ENCODE measurements around the gene GOLIM4. TPM values are rescaled to one million over a fixed set of nuclear protein-coding genes. Genes with fewer than 3 reads are reported as not detected.
"Not testable (repeated sequence)": the region's sequence is repeated elsewhere in the genome, so short reads cannot be mapped to it uniquely, and the experiment has no call there.

GOLIM4 gene
- total RNA-seq, 1 donor from 2014 or later: 3.4 TPM

DNA sequence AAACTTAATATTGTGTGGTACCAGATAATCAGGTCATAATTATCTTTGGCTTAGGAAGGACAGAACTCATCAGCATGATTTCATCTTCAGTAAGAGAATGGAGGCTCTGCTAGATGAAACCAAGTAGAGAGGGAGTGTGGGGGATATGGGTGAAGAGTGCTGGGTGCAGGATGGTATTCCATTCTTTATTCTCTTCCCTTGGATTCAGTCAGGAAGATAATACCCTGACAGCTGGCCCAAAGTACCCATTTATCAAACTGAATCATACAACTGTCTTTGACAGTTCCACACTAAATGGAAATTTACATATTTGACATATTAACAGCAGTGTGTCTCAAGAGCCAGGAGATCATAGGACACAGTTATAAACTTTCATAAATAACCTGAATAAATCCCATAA is 44.7 kb downstream of the GOLIM4 start:
- intact Hi-C loops (cut with micrococcal nuclease): no loop called here

DNA sequence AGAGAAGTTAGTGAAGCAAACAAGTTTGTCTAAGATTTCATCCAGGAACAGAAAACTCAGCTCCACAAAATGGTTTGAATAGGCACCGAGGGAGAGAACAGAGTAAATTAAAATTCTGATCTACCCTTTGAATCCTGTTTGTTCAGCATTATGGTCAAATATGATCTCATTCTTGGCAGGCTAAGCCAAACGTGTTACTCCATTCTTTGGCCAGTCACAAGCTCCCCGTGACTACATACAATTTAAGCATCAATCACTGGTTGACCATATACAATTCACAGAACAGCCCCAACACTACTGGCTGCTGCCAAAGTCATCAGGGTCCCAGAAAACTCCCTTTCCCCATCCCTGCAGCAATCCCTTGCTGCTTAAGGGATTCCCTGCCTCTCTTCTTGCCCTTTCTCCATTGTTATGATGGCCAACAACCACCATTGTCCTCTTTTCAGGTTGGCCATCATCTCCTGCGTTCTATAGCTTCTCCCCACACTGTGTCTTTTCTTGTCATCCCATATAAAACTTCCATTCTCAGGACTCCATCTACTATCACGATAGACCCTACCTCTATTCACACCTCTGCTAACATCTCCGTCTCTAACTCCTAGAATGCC is 46.3 kb downstream of the GOLIM4 start:
- intact Hi-C loops (cut with micrococcal nuclease): no loop called here

DNA sequence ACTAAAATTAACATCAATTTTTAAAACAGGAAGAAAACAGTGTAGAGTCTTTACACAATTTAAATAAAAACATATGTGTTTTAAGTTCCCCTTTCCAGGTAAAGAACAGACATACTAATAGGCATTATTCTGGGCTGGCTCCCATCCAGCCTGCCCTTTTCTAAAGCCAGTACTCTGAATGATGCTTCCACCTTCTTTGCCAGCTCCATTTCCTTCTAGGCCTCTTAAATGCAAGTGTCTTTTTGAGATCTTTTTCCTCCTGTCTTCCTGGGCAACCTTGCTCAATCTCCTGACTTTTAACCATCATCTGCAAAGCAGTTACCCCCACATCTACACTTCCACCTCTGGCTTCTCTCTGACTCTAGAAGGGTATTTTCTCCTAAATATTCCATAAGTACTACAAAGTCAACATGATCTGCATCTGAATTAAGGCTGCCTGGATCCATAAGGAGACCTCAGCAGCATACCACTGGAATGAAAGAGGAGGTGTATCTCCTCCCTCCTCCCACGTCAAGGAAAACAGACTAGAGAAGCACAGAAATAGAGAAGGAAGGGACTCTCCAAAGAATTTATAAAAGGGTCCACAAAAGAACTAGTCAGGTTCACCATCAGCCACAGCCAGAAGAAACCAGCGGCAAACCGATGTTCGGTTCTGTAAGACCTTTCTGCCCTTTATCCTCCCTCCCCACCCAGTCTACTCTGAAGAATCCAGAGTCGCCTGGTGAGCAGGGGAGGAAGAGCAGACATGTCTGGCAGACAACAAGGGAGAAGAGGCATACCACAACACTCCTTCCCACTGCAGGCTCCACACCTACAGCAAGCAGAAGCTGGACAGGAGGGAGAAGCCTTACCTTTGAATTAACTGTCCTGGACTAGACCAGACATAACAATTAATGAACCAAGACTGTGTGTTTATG is 47.1 kb downstream of the GOLIM4 start:
- intact Hi-C loops (cut with micrococcal nuclease): no loop called here

DNA sequence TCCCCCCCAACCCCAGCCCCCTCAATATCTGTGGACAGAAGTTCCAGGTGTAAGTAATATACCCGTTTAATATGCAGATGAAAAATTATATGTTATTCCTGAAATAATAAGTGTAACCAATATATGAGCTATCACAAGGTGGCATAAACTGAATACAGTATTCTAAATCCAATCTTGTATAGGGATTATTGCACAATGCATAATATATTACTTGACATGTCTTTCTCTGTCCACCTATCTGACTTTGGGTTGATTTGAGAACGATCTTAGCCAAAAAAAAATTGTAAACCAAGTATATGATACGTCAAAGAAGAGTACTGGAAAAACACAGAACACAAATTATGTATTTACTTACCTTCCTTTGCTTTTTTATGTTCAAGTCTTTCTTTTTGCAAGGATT is 47.8 kb downstream of the GOLIM4 start:
- intact Hi-C loops (cut with micrococcal nuclease): loop anchor here (1.0 to 2.0 kb wide), 5 partner anchors 47 to 799 kb away; partner anchors contain the start of gene GOLIM4

DNA sequence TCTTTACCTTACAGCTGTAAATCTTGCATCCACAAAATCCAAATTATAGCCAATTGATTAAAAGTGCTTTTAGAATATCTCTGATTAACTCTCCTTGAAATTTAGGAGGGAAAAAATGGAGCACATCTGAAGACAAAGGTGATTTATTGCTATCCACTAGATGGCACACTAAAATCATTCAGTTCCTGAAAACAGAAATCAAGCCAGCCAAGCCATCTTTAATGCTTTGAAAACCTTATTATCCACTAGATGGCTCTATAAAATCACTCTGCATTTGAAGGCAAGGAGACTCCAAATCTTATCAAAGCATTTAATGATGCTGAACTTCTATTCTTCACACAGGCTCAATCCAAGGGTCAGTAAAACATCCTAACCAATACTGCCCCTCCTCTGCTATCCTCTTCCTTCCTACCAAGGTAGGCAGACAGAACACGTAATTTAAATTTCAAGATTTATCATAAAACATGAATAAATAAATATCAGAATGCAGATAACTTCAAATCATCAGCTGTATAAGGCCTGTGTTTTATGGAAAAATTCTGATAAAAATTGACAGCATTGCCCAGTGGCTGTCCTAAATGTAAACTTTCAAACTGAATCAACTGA is 48.4 kb downstream of the GOLIM4 start:
- intact Hi-C loops (cut with micrococcal nuclease): loop anchor here (1.0 to 2.0 kb wide), 5 partner anchors 48 to 800 kb away; partner anchors contain the start of gene GOLIM4

DNA sequence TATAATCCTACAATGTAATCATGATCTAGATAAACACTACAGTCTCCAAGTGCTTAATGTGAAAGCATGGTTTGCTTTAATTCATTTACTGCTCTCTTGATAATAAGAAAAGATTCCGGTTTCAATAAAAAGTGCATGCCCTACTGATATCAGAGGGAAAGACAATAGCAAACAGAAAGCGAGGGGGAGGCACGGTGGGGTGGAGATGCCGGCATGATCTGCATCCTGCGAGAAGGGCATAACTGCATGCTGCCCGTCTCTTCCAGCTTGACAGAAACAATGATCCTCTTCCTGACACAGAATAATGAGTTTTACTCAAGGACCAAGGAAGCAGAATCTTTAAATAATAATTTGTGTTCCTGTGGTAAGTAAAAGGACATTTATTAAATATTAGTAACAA is 51.7 kb downstream of the GOLIM4 start:
- intact Hi-C loops (cut with micrococcal nuclease): no loop called here

DNA sequence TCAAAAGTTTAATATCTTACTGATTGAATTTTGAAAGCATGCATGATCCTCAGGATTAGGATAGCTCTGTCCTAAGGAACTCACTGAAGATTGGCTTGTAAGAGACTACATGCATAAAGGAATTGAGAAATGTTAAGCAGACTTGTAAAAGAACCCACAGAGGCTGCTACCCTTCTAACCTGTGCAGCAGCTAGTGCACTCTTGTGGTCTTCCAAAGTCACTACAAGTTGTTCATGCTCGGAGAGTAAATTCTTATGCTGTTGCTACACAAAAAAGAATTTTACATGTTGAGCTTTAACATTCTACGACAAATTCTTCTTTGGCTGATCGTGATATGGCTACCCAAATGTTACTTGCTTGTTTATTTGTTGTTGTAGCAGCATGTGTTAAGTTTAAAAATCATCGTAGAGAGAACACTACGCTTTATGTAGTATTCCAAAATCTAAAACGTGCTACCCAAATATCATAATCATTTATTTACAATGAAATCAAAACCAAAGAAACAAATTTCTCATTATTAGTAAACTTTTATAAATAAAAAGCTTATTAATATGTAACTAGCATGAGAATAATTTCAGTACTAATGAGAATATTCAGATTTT is 55.0 kb downstream of the GOLIM4 start:
- intact Hi-C loops (cut with micrococcal nuclease): loop anchor here (1.0 kb wide), 1 partner anchor 112 kb away; no protein-coding TSS in a partner anchor

DNA sequence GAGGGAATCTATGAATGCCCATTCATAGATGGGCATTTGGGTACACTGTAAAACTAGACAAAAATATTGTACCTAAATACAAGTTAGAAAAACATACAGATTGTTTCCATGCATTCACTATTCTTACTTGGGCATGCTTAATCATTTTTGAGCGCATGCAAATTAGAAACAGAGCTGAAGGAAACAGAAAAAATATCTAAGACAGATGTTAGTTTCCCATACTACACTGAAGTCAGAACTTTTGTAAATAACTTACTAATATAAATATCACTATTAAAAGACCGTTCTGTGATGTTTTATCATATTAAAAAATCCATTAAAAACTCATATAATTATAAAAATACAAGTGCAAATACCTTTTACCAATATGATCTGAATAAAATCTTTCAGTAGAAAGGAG is 58.7 kb downstream of the GOLIM4 start:
- intact Hi-C loops (cut with micrococcal nuclease): no loop called here

DNA sequence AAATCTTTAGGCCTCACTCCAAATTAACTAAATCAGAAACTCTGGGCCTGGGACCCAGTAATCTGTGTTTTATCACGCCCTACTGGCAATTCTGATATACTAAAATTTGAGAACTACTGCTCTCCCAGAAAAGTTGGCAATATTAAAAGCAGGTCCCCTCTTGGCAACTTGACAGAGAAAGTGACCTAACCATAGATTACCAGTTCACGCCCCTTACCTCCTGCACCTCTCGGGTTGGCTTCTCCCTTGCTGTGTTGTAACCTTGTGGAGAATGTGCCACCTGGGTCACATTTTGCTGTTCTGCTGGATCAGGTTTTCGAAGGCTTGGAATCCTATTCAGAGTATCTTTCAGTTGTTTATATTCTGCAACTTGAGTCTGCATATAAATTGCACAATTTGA is 59.1 kb downstream of the GOLIM4 start:
- intact Hi-C loops (cut with micrococcal nuclease): no loop called here

DNA sequence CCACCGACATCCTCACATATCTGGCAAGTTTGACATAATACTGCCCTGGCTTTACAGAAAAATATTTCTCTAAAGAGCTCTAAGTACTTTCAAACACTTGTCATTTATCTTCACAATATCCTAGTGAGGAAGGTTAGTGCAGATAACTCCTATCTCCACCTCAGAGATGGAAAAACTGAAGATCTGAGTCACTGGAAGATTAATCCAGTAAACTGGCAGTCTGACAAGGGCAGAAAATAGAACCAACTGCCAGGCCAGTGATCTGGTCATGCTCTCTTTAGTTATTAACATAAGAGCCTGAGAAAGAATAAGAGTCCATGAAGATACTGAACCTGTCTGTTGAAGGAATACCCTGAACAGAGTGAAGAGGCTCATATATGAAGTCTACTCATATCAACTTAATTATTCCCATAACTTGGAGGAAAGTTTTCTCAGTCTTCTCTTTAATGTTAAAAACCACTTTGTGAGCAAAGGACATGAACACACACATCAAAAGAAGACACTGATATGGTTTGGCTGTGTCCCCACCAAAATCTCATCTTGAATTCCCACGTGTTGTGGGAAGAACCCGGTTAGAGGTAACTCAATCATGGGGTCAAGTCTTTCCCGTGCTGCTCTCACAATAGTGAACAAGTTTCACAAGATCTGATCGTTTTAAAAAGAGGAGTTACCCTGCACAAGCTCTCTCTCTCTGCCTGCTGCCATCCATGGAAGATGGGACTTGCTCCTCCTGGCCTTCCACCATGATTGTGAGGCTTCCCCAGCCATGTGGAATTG is 61.4 kb downstream of the GOLIM4 start:
- intact Hi-C loops (cut with micrococcal nuclease): no loop called here

DNA sequence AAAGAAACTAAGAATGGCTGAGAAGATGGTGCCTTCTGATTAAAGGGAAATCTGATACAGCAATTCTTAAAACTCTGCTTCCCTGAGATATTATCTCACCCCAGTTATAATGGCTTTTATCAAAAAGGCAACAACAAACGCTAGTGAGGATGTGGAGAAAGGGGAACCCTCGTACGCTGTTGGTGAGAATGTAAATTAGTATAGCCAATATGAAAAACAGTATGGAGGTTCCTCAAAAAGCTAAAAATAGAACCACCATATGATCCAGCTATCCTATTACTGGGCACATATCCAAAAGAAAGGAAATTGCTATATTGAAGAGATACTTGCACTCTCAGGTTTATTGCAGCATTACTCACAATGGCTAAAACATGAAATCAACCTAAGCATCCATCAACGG is 65.1 kb downstream of the GOLIM4 start:
- intact Hi-C loops (cut with micrococcal nuclease): no loop called here

DNA sequence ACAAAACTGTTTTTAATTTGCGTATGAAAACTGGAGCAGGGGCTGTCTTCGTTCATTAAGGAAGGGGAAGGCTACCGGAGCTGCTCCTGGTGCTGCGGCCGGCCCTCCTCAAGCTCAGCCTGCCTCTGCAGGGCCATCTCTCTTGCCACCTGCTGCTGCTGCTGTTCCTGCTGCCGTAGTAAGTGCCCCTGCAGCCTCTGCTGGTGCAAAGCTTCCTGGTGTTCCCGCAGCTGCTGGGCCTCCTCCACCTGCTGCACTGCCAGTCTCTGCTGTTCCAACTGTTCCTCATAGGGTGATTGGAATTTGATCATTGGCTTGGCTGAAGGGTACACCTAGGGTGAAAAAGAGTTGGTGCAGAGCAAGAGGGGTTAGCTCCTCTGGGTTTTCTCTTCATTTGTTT is 66.0 kb downstream of the GOLIM4 start:
- intact Hi-C loops (cut with micrococcal nuclease): no loop called here

DNA sequence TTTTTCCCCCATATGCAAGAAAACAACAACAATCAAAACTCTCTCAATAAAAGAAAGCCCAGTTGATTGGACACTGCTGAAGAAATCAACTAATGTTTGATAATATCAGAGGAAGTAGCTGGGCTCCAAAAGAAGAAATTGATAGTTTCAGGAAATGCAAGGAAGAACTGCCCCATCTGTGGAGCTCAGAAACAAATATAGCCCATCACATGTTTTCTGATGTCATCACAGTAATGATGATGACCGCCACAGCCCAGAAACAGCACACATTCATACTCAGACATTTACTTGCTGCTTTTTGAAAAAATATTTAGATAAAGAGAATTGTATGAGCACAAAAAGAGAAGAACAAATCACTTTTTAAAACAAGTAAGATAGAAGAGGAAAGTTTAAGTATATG is 67.6 kb downstream of the GOLIM4 start:
- intact Hi-C loops (cut with micrococcal nuclease): no loop called here

DNA sequence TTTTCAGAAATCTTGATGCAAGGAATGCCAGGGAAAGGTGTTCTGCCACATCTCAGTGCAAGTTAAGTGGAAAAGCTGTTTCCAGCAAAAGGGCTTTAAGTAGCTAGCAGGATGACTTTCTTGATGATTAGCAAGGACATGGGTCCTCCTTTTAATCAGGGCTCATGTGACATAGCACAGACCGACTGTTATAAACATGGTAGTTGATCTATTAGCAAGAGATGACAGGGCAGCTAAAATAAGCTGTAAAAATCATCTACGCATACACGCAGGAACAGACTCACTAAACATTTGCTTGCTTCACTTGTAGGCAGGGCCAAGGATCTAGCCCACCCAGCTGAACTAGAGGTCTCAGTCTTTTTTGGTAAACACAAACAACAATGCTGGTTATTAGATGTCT is 69.0 kb downstream of the GOLIM4 start:
- intact Hi-C loops (cut with micrococcal nuclease): no loop called here

DNA sequence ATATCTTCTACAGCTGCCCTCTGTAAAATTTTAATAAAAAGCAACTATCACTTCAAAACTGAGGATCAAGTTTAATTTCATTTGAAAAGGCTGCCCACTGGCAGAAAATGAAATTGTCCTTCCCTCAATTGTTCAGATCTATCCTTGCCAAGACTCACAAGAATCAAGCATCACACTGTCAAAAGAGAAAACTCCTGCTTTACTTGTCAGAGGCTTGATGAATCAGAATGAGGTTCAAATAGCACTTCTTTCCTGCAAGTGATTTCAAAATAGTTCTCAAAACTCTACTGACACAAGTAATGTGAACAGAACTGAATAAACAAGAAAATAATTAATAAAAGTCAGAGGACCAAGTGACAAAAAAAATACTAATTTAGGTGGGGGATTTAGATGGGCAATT is 70.6 kb downstream of the GOLIM4 start:
- intact Hi-C loops (cut with micrococcal nuclease): loop anchor here (2.0 kb wide), 1 partner anchor 290 kb away; the partner anchor contains the start of genes PDCD10 and SERPINI1

DNA sequence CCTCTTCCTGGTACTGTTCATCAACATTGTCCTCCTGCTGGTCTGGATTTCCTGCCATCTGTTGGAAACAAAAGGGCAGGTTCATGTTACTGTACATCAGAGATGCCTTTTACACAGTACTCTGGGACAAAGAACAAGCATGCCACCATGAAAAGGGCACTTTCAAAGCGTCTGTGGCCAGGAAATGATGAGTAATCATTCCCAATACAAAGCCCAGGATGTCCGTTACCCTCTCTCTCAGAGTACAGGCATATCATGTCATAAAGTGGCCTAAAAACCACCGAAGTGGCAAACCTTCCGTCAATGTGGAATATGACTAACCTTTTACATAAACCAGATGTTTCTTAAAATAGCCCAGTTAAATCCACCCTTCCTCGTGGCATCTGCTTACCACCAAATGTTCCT is 71.2 kb downstream of the GOLIM4 start:
- intact Hi-C loops (cut with micrococcal nuclease): loop anchor here (2.0 kb wide), 1 partner anchor 290 kb away; the partner anchor contains the start of genes PDCD10 and SERPINI1

DNA sequence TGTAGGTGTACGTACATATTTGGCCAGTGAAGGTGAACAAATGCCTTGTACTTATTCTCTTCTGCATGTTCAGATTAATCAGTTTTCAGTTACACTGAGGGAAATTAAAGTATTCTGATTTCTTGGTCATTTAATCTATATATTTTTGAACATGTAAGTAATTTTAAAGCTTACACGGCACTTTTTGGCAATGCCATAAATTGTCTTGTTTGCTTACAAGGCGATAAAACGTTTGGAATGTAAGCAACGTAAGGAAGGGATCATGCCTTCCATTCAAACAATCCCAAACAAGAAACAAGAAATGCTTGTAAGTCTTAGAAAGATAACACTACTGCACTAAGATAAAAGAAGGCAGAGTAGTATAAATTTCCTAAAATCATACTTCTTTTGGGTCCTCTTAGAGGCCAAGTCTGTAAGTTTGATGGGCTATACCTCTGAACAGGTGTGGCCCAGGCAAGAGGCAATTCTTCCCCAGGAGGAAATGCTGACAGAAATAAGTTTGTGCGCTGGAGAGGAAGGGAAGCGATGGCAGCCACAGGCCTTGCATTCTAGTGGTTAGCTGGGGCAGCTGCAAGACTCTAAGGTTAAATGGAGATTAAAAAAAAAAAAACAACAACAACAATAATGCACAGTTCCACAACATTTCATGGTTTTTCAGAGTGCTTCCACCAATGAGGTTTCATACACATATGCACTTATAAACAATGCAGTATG is 73.8 kb downstream of the GOLIM4 start:
- intact Hi-C loops (cut with micrococcal nuclease): no loop called here

DNA sequence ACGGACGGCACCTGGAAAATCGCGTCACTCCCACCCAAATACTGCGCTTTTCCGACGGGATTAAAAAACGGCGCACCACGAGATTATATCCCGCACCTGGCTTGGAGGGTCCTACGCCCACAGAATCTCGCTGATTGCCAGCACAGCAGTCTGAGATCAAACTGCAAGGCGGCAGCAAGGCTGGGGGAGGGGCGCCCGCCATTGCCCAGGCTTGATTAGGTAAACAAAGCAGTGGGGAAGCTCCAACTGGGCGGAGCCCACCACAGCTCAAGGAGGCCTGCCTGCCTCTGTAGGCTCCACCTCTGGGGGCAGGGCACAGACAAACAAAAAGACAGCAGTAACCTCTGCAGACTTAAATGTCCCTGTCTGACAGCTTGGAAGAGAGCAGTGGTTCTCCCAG is 84.4 kb downstream of the GOLIM4 start:
- intact Hi-C loops (cut with micrococcal nuclease): not testable (repeated sequence)

DNA sequence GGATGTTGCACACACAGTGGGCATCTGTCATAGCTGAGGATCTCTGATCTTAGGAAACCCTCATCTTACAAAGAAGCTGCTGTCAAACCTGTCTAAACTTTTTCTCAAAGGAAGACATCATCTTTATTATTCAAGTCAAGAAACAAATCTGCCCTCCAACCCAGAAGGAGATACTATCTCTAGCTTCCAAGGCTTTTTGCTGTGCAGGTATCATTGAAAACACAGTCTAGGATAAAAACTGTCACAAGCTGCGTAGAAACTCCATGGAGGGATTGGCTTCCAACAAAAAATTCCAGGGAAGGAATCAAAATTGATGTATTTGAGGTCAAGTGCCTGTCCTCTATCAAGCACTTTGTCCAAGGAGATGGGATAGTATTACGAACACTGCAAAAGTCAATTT is 89.1 kb downstream of the GOLIM4 start:
- intact Hi-C loops (cut with micrococcal nuclease): no loop called here

DNA sequence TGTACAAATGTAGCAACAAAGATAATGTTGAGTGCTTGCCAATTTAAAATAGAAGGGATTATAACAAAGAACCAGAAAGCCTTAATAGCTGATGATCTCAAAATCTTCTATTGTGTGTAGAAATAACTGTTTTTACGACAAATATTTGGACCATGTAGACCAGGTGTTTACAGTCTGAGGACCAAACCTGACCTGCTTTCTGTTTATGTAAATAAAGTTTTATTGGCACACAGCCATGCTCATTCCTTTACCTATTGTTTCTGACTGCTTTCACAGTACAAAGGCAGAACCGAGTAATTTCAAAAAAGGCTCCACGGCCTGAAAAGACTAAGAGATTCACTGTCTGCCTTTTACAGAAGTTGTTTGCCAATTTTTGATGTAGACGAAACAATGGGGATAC is 91.8 kb downstream of the GOLIM4 start:
- intact Hi-C loops (cut with micrococcal nuclease): no loop called here
